ENCODE data around the gene ZSCAN5A. TPM values are rescaled to one million over a fixed set of nuclear protein-coding genes. Genes with fewer than 3 reads are reported as not detected.

The ZSCAN5A gene
- total and polyA plus RNA-seq, 9 of the 15 experiments (the other 6 are each of a cell fraction or from before 2014, with no cell fraction given), result 5.8 to 15.3 (median 11.8) TPM

GRCh38 chr19:56315077-56315828, 614 bp upstream of the ZSCAN5A start (continued):
- no peak for TF ChIP-seq PATZ1 (CRISPR knock-in tag; IDR thresholded peaks at IDR 0.05; ENCODE audit: borderline replicate concordance)
- TF ChIP-seq JUN (IDR thresholded peaks at IDR 0.05; ENCODE audit: borderline replicate concordance, low read depth, low read length), result no peak
- TF ChIP-seq JUN (CRISPR knock-in tag; IDR thresholded peaks at IDR 0.05; ENCODE audit: borderline replicate concordance), result no peak
- TF ChIP-seq TSC22D4 (tag; IDR thresholded peaks at IDR 0.05), result no peak
- TF ChIP-seq SIN3B (IDR thresholded peaks at IDR 0.05; ENCODE audit: low read depth), result no peak
- TF ChIP-seq ZBTB33 (CRISPR knock-in tag; IDR thresholded peaks at IDR 0.05), result no peak
- no peak for TF ChIP-seq ZSCAN32 (CRISPR knock-in tag; IDR thresholded peaks at IDR 0.05)
- TF ChIP-seq ZBTB17 (CRISPR knock-in tag; IDR thresholded peaks at IDR 0.05), result no peak
- TF ChIP-seq SPI1 (IDR thresholded peaks at IDR 0.05; ENCODE audit: borderline replicate concordance, low read depth, low read length), result 0 out of 2 replicates have a peak, but pooled peaks have one; percentile 19
- TF ChIP-seq ZNF212 (CRISPR knock-in tag; IDR thresholded peaks at IDR 0.05), result no peak
- TF ChIP-seq ZNF143 (CRISPR knock-in tag; IDR thresholded peaks at IDR 0.05), result peak; percentile 75; the same call in 1 of the 2 replicates
- peak; percentile 63 to 72 for TF ChIP-seq SIX5 (IDR thresholded peaks at IDR 0.05; ENCODE audit: borderline replicate concordance in 1 of 2, insufficient read depth in 1 of 2, low read depth in 1 of 2, low read length in 2 of 2)
- no peak for TF ChIP-seq ETV5 (CRISPR knock-in tag; IDR thresholded peaks at IDR 0.05; ENCODE audit: low read depth)
- no peak for TF ChIP-seq MLX (CRISPR knock-in tag; conservative IDR thresholded peaks at IDR 0.05)
- peak; percentile 83 to 93 for TF ChIP-seq MNT (conservative IDR thresholded peaks at IDR 0.05)
- no peak for TF ChIP-seq SNRNP70 (optimal IDR thresholded peaks at IDR 0.05; ENCODE audit: low read depth, low read length)
- TF ChIP-seq KAT2B (IDR thresholded peaks at IDR 0.05; ENCODE audit: low read depth, low read length), result no peak
- 0 out of 2 replicates have a peak, but pooled peaks have one; percentile 18 for TF ChIP-seq CTBP1 (IDR thresholded peaks at IDR 0.05; ENCODE audit: borderline replicate concordance)
- no peak for TF ChIP-seq E2F4 (CRISPR knock-in tag; IDR thresholded peaks at IDR 0.05; ENCODE audit: low read depth)
- no peak for TF ChIP-seq ZNF354B (CRISPR knock-in tag; IDR thresholded peaks at IDR 0.05)

Measured in K562 (cell line).